ENCODE measurements around the gene NMRAL1.

DNA sequence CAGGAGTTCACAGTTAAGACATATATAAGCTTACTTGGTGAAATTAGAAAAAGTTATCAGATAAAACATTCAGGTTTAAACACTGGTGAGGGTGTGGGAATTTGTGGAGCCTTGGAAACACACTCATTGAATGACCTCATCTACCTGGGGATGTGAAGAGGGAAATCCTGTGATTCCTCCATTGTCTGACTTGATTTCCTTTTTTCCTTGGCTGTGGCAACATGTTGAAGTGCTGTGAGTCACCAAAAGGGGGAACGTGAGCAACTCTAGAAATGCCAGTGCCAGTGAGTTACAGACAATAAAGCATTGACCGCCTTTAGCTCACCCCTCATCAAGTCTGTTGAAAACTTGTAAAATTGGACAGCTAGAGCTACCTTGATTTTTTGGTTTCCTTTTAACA is 3.5 kb upstream of the NMRAL1 start:
- TF ChIP-seq, protein P1, sequence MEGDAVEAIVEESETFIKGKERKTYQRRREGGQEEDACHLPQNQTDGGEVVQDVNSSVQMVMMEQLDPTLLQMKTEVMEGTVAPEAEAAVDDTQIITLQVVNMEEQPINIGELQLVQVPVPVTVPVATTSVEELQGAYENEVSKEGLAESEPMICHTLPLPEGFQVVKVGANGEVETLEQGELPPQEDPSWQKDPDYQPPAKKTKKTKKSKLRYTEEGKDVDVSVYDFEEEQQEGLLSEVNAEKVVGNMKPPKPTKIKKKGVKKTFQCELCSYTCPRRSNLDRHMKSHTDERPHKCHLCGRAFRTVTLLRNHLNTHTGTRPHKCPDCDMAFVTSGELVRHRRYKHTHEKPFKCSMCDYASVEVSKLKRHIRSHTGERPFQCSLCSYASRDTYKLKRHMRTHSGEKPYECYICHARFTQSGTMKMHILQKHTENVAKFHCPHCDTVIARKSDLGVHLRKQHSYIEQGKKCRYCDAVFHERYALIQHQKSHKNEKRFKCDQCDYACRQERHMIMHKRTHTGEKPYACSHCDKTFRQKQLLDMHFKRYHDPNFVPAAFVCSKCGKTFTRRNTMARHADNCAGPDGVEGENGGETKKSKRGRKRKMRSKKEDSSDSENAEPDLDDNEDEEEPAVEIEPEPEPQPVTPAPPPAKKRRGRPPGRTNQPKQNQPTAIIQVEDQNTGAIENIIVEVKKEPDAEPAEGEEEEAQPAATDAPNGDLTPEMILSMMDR (IDR thresholded peaks at IDR 0.05) = no peak
- no peak for TF ChIP-seq EZH2 (IDR thresholded peaks at IDR 0.05; ENCODE audit: borderline replicate concordance, insufficient read depth, low read depth, low read length, poor library complexity, severe bottlenecking)

Measured in B cell (primary cell).